Endodermal cell (in vitro differentiated cells): ENCODE results near the gene CLSTN2. TPM values are rescaled to one million over a fixed set of nuclear protein-coding genes. Genes with fewer than 3 reads are reported as not detected.

Source experiments
- DNase-seq: peaks from one replicate; pipeline ENCODE4 v3.0.0-alpha.2; 2017
- H3K27ac ChIP-seq: 2 replicates; pipeline ENCODE4 v1.5.1; 2013; ENCODE audit warnings: mild to moderate bottlenecking, low read depth, low read length, moderate library complexity
- H3K27me3 ChIP-seq: 2 replicates; pipeline ENCODE4 v1.6.1; 2013; ENCODE audit warnings: mild to moderate bottlenecking, low read length, moderate library complexity; ENCODE audit not compliant: insufficient read depth, control insufficient read depth, poor library complexity, severe bottlenecking
- H3K36me3 ChIP-seq: 2 replicates; pipeline ENCODE4 v1.7.0; 2013; ENCODE audit warnings: mild to moderate bottlenecking, low read length, moderate library complexity; ENCODE audit not compliant: control insufficient read depth, insufficient read depth
- H3K4me1 ChIP-seq: one replicate; pipeline ENCODE4 v1.7.0; 2013; ENCODE audit warnings: low read length; ENCODE audit not compliant: control insufficient read depth, insufficient read depth
- H3K4me3 ChIP-seq: 2 replicates; pipeline ENCODE4 v1.5.1; 2013; ENCODE audit warnings: mild to moderate bottlenecking, low read length, moderate library complexity
- H3K9ac ChIP-seq: 2 replicates; pipeline ENCODE4 v1.6.1; 2013; ENCODE audit warnings: mild to moderate bottlenecking, low read length, moderate library complexity; ENCODE audit not compliant: poor library complexity, severe bottlenecking; ENCODE audit errors: extremely low read depth
- H3K9me3 ChIP-seq: 2 replicates; pipeline ENCODE4 v1.6.1; 2013; ENCODE audit warnings: mild to moderate bottlenecking, low read length, moderate library complexity; ENCODE audit not compliant: control insufficient read depth
- H3K27ac Mint-ChIP-seq: 2 replicates; pipeline ENCODE4 v1.8.0; 2020; ENCODE audit warnings: mixed read lengths
- H3K27me3 Mint-ChIP-seq: 2 replicates; pipeline ENCODE4 v1.8.0; 2021; ENCODE audit warnings: mild to moderate bottlenecking, mixed read lengths; ENCODE audit not compliant: insufficient read depth
- H3K36me3 Mint-ChIP-seq: 2 replicates; pipeline ENCODE4 v1.8.0; 2020; ENCODE audit warnings: low read depth, mixed read lengths
- H3K4me1 Mint-ChIP-seq: 2 replicates; pipeline ENCODE4 v1.8.0; 2020; ENCODE audit warnings: mixed read lengths
- H3K4me3 Mint-ChIP-seq: 2 replicates; pipeline ENCODE4 v1.8.0; 2020; ENCODE audit warnings: mild to moderate bottlenecking, moderate library complexity, mixed read lengths
- H3K9me3 Mint-ChIP-seq: 2 replicates; pipeline ENCODE4 v1.8.0; 2020; ENCODE audit warnings: mild to moderate bottlenecking, mixed read lengths
- WGBS, 2 experiments: methylation state at CpG; one replicate each; pipeline versions ENCODE4 v1.1.5 to v1.1.7; 2013; ENCODE audit warnings: missing lambda C conversion rate in 2 of 2, mixed read lengths in 1 of 2; ENCODE audit not compliant: insufficient coverage in 1 of 2, insufficient read length in 1 of 2; 5-methylcytosine and 5-hydroxymethylcytosine counted together
- total RNA-seq, 2 donors: library from RNA; stranded (reverse); fragmentation: NEBNext Ultra II Directional in 1 of 2; extraction: Animal tissue kit (Norgen Biotek cat#: 25700) in 1 of 2; gene quantifications; 2 replicates in 1 of 2; 3 replicates in 1 of 2; pipeline ENCODE4 v1.2.1, GENCODE V29; 2021
- TF ChIP-seq, protein P1 (sequence below): fragments of 200-600 bp; sonication (generic); conservative IDR thresholded peaks from 2 replicates; pipeline ENCODE4 v1.5.0; 2021; ENCODE audit warnings: antibody characterized with exemption, mild to moderate bottlenecking

Gene CLSTN2
- total RNA-seq, 2 donors from 2014 or later, result 0.13 to 0.42 TPM

DNA sequence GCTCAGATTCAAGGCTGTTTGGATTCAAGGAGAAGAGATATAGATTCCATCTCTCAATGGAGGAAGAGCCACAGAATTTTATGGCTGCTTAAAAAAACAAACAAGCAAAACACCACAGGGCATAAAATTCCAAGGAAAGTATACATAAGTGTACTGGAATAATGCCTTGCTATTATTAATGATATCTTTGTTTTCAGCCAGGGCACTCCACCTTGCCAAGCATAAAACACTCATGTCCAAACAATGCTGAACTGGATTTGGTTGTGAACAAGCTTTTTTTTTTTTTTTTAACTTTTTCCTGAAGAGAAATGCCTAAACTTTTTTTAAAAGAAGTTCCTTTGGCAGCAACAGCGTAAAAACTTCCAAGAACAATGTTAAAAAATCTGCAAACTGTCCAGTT lies 4.8 kb upstream of the CLSTN2 start:
- WGBS, 2 experiments, result 88 to 100% methylated on average over 1 of the region's 1 CpG
- no peak overlapping the region for H3K4me3 ChIP-seq
- H3K36me3 Mint-ChIP-seq, result no peaks in the 10 kb centered on the region
- peaks cover 35% of the 10 kb centered on the region for H3K27me3 Mint-ChIP-seq
- no peaks in the 10 kb centered on the region for H3K4me1 ChIP-seq
- H3K4me3 Mint-ChIP-seq, result no peak overlapping the region
- H3K27me3 ChIP-seq, result peaks cover 14% of the 10 kb centered on the region
- no peak overlapping the region for H3K27ac ChIP-seq
- H3K9ac ChIP-seq, result no peak overlapping the region
- no peaks in the 10 kb centered on the region for H3K36me3 ChIP-seq
- no peaks in the 10 kb centered on the region for H3K9me3 Mint-ChIP-seq
- no peaks in the 10 kb centered on the region for H3K9me3 ChIP-seq
- no peaks in the 10 kb centered on the region for H3K4me1 Mint-ChIP-seq
- H3K27ac Mint-ChIP-seq, result no peak overlapping the region
- DNase-seq, result no peak
- TF ChIP-seq, protein P1, sequence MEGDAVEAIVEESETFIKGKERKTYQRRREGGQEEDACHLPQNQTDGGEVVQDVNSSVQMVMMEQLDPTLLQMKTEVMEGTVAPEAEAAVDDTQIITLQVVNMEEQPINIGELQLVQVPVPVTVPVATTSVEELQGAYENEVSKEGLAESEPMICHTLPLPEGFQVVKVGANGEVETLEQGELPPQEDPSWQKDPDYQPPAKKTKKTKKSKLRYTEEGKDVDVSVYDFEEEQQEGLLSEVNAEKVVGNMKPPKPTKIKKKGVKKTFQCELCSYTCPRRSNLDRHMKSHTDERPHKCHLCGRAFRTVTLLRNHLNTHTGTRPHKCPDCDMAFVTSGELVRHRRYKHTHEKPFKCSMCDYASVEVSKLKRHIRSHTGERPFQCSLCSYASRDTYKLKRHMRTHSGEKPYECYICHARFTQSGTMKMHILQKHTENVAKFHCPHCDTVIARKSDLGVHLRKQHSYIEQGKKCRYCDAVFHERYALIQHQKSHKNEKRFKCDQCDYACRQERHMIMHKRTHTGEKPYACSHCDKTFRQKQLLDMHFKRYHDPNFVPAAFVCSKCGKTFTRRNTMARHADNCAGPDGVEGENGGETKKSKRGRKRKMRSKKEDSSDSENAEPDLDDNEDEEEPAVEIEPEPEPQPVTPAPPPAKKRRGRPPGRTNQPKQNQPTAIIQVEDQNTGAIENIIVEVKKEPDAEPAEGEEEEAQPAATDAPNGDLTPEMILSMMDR, result no peak

DNA sequence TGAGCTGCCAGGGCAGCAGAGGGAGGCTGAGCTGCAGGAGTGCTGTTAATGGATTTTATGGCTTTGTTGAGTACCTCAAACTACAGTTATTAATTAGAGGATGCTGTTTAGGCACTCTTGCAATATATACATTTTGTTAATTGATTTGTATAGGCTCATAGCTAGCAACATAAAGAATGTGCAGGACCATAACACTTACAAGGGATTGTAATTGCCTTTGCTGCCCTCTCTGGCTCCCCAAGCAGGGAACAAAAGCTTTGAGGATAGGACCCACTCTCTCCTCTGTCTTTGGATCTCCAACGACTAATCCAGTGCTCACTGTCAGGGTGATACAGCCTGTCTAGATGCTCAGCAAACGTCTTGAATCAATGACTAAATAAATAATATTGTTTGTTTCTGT lies 1.2 kb upstream of the CLSTN2 start:
- 40 to 60% methylated on average over 1 of the region's 2 CpGs for WGBS, 2 experiments
- Histone ChIP-seq H3K4me1 (no peaks in the 10 kb centered on the region), H3K27me3 (peaks cover 38% of the 10 kb centered on the region), H3K9me3 (no peaks in the 10 kb centered on the region), H3K9ac (no peak overlapping the region), H3K27ac (no peak overlapping the region), H3K36me3 (no peaks in the 10 kb centered on the region), H3K4me3 (no peak overlapping the region)
- TF ChIP-seq, protein P1, result no peak
- Mint-ChIP-seq H3K36me3 (no peaks in the 10 kb centered on the region), H3K27ac (no peak overlapping the region), H3K4me1 (peaks cover 11% of the 10 kb centered on the region), H3K27me3 (peaks cover 63% of the 10 kb centered on the region), H3K4me3 (no peak overlapping the region), H3K9me3 (no peaks in the 10 kb centered on the region)
- no peak for DNase-seq

DNA sequence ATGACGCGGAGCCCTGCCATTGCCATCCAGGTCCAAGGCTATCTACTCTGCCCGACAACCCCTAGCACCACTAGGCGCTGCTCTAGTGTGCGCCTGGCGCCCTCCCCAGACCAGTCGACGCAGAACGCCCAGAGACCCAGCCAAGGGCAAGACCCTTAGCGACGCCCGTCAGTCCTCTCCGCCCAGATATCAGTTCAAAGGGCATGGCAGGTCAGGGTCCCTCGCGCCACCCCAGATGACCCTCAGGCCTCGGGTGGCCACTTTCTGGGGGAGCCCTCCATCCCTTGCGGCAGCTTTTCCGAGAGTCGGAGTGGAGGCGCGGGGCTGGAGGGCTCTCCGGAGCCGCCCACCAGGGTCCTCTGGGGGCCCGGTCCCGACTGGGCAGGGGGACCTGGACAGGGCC lies 371 bp upstream of the CLSTN2 start:
- Histone ChIP-seq H3K4me1 (no peaks in the 10 kb centered on the region), H3K9ac (no peak overlapping the region), H3K9me3 (no peaks in the 10 kb centered on the region), H3K27ac (no peak overlapping the region), H3K4me3 (peak overlapping the region; percentile 80), H3K27me3 (peaks cover 45% of the 10 kb centered on the region), H3K36me3 (no peaks in the 10 kb centered on the region)
- TF ChIP-seq, protein P1, result peak; percentile 83
- H3K27me3 Mint-ChIP-seq, result peaks cover 71% of the 10 kb centered on the region
- peaks cover 11% of the 10 kb centered on the region for H3K4me1 Mint-ChIP-seq
- 0 to 1% methylated on average over 9 to 25 of the region's 25 CpGs for WGBS, 2 experiments
- no peaks in the 10 kb centered on the region for H3K36me3 Mint-ChIP-seq
- no peak overlapping the region for H3K27ac Mint-ChIP-seq
- no peaks in the 10 kb centered on the region for H3K9me3 Mint-ChIP-seq
- peak overlapping the region; percentile 56 for H3K4me3 Mint-ChIP-seq
- peak; percentile 95 for DNase-seq
